ENCODE measurements around the gene ABHD15. TPM values are rescaled to one million over a fixed set of nuclear protein-coding genes. Genes with fewer than 3 reads are reported as not detected.

Gene ABHD15
- total and polyA plus RNA-seq, 2 donors (not counting 1 experiment from before 2014, with no cell fraction given): 10.9 to 44.1 TPM

- Mint-ChIP-seq H3K4me3 (no peak overlapping the region), H3K27ac (no peak overlapping the region), H3K4me1 (peaks cover 19% of the 10 kb centered on the region), H3K9me3 (ENCODE audit: insufficient read depth) (no peaks in the 10 kb centered on the region), H3K27me3 (no peaks in the 10 kb centered on the region)
- H3K4me1 ChIP-seq (ENCODE audit: control insufficient read depth in 2 of 2, insufficient read depth in 2 of 2, low read length in 2 of 2): peaks cover 9 to 23% of the 10 kb centered on the region in 2 donors
- no peaks in the 10 kb centered on the region for H3K9me3 ChIP-seq (ENCODE audit: control extremely low read depth in 1 of 3, control insufficient read depth in 2 of 3, insufficient read depth in 1 of 3, low read length in 2 of 3)
- peaks cover 23% of the 10 kb centered on the region for H3K79me2 ChIP-seq (ENCODE audit: control insufficient read depth, insufficient read depth, low read length)
- no peak overlapping the region for H2AFZ ChIP-seq (ENCODE audit: insufficient read depth, low read depth, low read length, poor library complexity, severe bottlenecking)
- no peak overlapping the region for H3K27ac ChIP-seq (ENCODE audit: low read length in 2 of 2)
- CTCF ChIA-PET: interaction anchor here (0.9 to 24.3 kb wide), 10 partner anchors 8 to 518 kb away, joined by 3 to 336 read pairs (median 4); partner anchors contain the start of genes ABHD15 and ANKRD13B
- H3K4me3 ChIP-seq (ENCODE audit: control extremely low read depth in 1 of 5, extremely low read depth in 1 of 5, insufficient read depth in 1 of 5, low read depth in 2 of 5, low read length in 4 of 5): no peak overlapping the region
- POLR2A ChIA-PET: no interaction called here
- H3K27me3 ChIP-seq (replicated peaks in 1 of 4; ENCODE audit: control extremely low read depth in 1 of 4, control insufficient read depth in 3 of 4, insufficient read depth in 4 of 4, low read length in 3 of 4): no peaks in the 10 kb centered on the region
- intact Hi-C loops (cut with micrococcal nuclease): no loop called here
- peaks cover 0 to 60% of the 10 kb centered on the region in 2 experiments for H3K36me3 ChIP-seq (replicated peaks in 1 of 2; ENCODE audit: control extremely low read depth in 1 of 2, control insufficient read depth in 1 of 2, extremely low read depth in 1 of 2, insufficient read depth in 2 of 2, low read length in 1 of 2)
- 96% methylated on average over 26 of the region's 28 CpGs for WGBS (ENCODE audit: insufficient coverage)
- H3K9ac ChIP-seq (ENCODE audit: low read length): no peak overlapping the region
- ATAC-seq (ENCODE audit: low read depth) (no peak), DNase-seq (no peak)
- peak overlapping the region; percentile 37 for H3K4me2 ChIP-seq (replicated peaks; ENCODE audit: low read depth, low read length, poor library complexity, severe bottlenecking)
- peaks cover 48% of the 10 kb centered on the region for H4K20me1 ChIP-seq (ENCODE audit: control insufficient read depth, insufficient read depth, low read length, poor library complexity, severe bottlenecking)
- TF ChIP-seq CTCF (IDR thresholded peaks at IDR 0.05) (no peak), EZH2 (IDR thresholded peaks at IDR 0.05; ENCODE audit: borderline replicate concordance, insufficient read depth, low read depth, low read length, poor library complexity, severe bottlenecking) (no peak)
These were observed 8.8 kb upstream of the ABHD15 start for GRCh38 chr17:29575511-29576213.

All from B cell (primary cell).